Liver (tissue), 9 donors: ENCODE data around the gene BTBD6. TPM values are rescaled to one million over a fixed set of nuclear protein-coding genes. Genes with fewer than 3 reads are reported as not detected.

Experiments used
- DNase-seq: peaks from one replicate; pipeline ENCODE4 v3.0.0-alpha.2; 2017; ENCODE audit warnings: low spot score
- H3K27ac ChIP-seq, 2 donors: one replicate each; pipeline ENCODE4 v1.7.0; 2013; ENCODE audit warnings: inconsistent platforms in 2 of 2, low read length in 2 of 2, control low read depth in 1 of 2, low read depth in 1 of 2, mild to moderate bottlenecking in 1 of 2
- H3K27me3 ChIP-seq, 4 donors: one replicate each; pipeline versions ENCODE4 v1.6.1 to v1.7.0; 2013; ENCODE audit warnings: low read length in 3 of 4, inconsistent platforms in 1 of 4, mild to moderate bottlenecking in 1 of 4, moderate library complexity in 1 of 4; ENCODE audit not compliant: control insufficient read depth in 4 of 4, insufficient read depth in 4 of 4
- H3K36me3 ChIP-seq, 4 donors: one replicate each; pipeline versions ENCODE4 v1.6.1 to v1.7.0; 2013; ENCODE audit warnings: low read length in 3 of 4, mild to moderate bottlenecking in 3 of 4, low read depth in 1 of 4, moderate library complexity in 1 of 4; ENCODE audit not compliant: control insufficient read depth in 4 of 4, insufficient read depth in 3 of 4
- H3K4me1 ChIP-seq, 4 donors: one replicate each; pipeline versions ENCODE4 v1.6.1 to v1.7.0; 2013; ENCODE audit warnings: low read length in 3 of 4, mild to moderate bottlenecking in 3 of 4, moderate library complexity in 1 of 4; ENCODE audit not compliant: control insufficient read depth in 4 of 4, insufficient read depth in 4 of 4
- H3K4me3 ChIP-seq, 3 donors: one replicate each; pipeline versions ENCODE4 v1.6.1 to v1.7.0; 2013; ENCODE audit warnings: low read length in 3 of 3, control low read depth in 1 of 3, low read depth in 1 of 3, mild to moderate bottlenecking in 1 of 3
- H3K9ac ChIP-seq, 2 donors: one replicate each; pipeline ENCODE4 v1.7.0; 2013; ENCODE audit warnings: low read length in 2 of 2, mild to moderate bottlenecking in 2 of 2, moderate library complexity in 2 of 2, control low read depth in 1 of 2, low read depth in 1 of 2
- H3K9me3 ChIP-seq, 4 donors: one replicate each; pipeline versions ENCODE4 v1.6.1 to v1.7.0; 2013; ENCODE audit warnings: low read length in 3 of 4; ENCODE audit not compliant: control insufficient read depth in 4 of 4
- ATF3 ChIP-seq: IDR thresholded peaks from 2 replicates; pipeline ENCODE4 v1.6.1; 2016; ENCODE audit warnings: antibody characterized with exemption
- EGR1 ChIP-seq, 2 donors: IDR thresholded peaks; 2 replicates each; pipeline ENCODE4 v1.6.1; 2016 to 2018; ENCODE audit warnings: antibody characterized with exemption in 2 of 2, low read depth in 2 of 2
- FOXA1 ChIP-seq: IDR thresholded peaks from 2 replicates; pipeline ENCODE4 v1.6.1; 2016; ENCODE audit warnings: antibody characterized with exemption
- FOXA2 ChIP-seq: IDR thresholded peaks from 2 replicates; pipeline ENCODE4 v1.6.1; 2016; ENCODE audit warnings: antibody characterized with exemption
- GABPA ChIP-seq, 2 donors: IDR thresholded peaks in 1 of 2; conservative IDR thresholded peaks in 1 of 2; 2 replicates each; pipeline ENCODE4 v1.6.1; 2016; ENCODE audit warnings: antibody characterized with exemption in 2 of 2, mild to moderate bottlenecking in 1 of 2, moderate library complexity in 1 of 2
- HNF4A ChIP-seq, 2 donors: conservative IDR thresholded peaks; 2 replicates each; pipeline ENCODE4 v1.6.1; 2016; ENCODE audit warnings: antibody characterized with exemption in 2 of 2, mild to moderate bottlenecking in 2 of 2
- HNF4G ChIP-seq: IDR thresholded peaks from 2 replicates; pipeline ENCODE4 v1.6.1; 2016; ENCODE audit warnings: antibody characterized with exemption
- JUND ChIP-seq, 2 donors: IDR thresholded peaks; 2 replicates each; pipeline ENCODE4 v1.6.1; 2016; ENCODE audit warnings: antibody characterized with exemption in 2 of 2
- MAX ChIP-seq: IDR thresholded peaks from 2 replicates; pipeline ENCODE4 v1.6.1; 2016; ENCODE audit warnings: antibody characterized with exemption
- NR2F2 ChIP-seq: IDR thresholded peaks from 2 replicates; pipeline ENCODE4 v1.6.1; 2016; ENCODE audit warnings: antibody characterized with exemption
- RAD21 ChIP-seq, 2 donors: IDR thresholded peaks; 2 replicates each; pipeline ENCODE4 v1.6.1; 2016; ENCODE audit warnings: antibody characterized with exemption in 2 of 2, mild to moderate bottlenecking in 2 of 2
- REST ChIP-seq: IDR thresholded peaks from 2 replicates; pipeline ENCODE4 v1.6.1; 2016; ENCODE audit warnings: antibody characterized with exemption, mild to moderate bottlenecking
- ZBTB33 ChIP-seq: IDR thresholded peaks from 2 replicates; pipeline ENCODE4 v1.6.1; 2016; ENCODE audit warnings: antibody characterized with exemption
- WGBS: extraction: QIAGEN DNeasy Blood & Tissue Kit; methylation state at CpG from one replicate; pipeline ENCODE4 v1.1.7; 2013; 5-methylcytosine and 5-hydroxymethylcytosine counted together
- polyA plus RNA-seq, 2 donors: library from polyadenylated mRNA; stranded (reverse) in 1 of 2; unstranded in 1 of 2; fragments of 200-250 nt in 1 of 2; fragments of >200 nt in 1 of 2; fragmentation: Nextera tagmentation in 1 of 2; extraction: Ambion mirVana in 1 of 2; gene quantifications; one replicate each; pipeline versions ENCODE4 v1.2.1 to v1.2.3, GENCODE V29; 2013 to 2015
- total RNA-seq, 2 donors: library from RNA; depleted of rRNA; stranded (reverse); fragments of >200 nt; gene quantifications; one replicate each; pipeline ENCODE4 v1.2.3, GENCODE V29; 2014
- donor health status: healthy.
- donor health status: healthy.
- donor health status: healthy.
- donor health status: healthy.
- donor health status: healthy.

BTBD6 gene
- total and polyA plus RNA-seq, 4 donors, result 5.8 to 18.1 (median 16.7) TPM

GRCh38 chr14:105211086-105211757 lies 37.1 kb upstream of the BTBD6 start:
- Histone ChIP-seq H3K27me3 (no peaks in the 10 kb centered on the region), H3K4me3 (no peak overlapping the region), H3K36me3 (peaks cover 0 to 17% (median 2%) of the 10 kb centered on the region in 4 donors), H3K27ac (no peak overlapping the region), H3K4me1 (peaks cover 0 to 2% (median 0%) of the 10 kb centered on the region in 4 donors), H3K9me3 (no peaks in the 10 kb centered on the region), H3K9ac (no peak overlapping the region)
- WGBS, result 97% methylated on average over 23 of the region's 23 CpGs
- no peak for DNase-seq
- no peak for TF ChIP-seq ATF3
- no peak for TF ChIP-seq NR2F2
- TF ChIP-seq REST, result no peak
- no peak for TF ChIP-seq FOXA2
- TF ChIP-seq RAD21 (IDR thresholded peaks at IDR 0.05), result no peak
- TF ChIP-seq FOXA1, result no peak
- TF ChIP-seq JUND (IDR thresholded peaks at IDR 0.05), result no peak
- no peak for TF ChIP-seq MAX
- TF ChIP-seq HNF4G, result no peak

GRCh38 chr14:105211758-105212089 lies 36.6 kb upstream of the BTBD6 start:
- Histone ChIP-seq H3K36me3 (peaks cover 0 to 20% (median 2%) of the 10 kb centered on the region in 4 donors), H3K9me3 (no peaks in the 10 kb centered on the region), H3K27me3 (no peaks in the 10 kb centered on the region), H3K4me3 (no peak overlapping the region), H3K27ac (no peak overlapping the region), H3K9ac (no peak overlapping the region), H3K4me1 (peaks cover 0 to 2% (median 0%) of the 10 kb centered on the region in 4 donors)
- TF ChIP-seq GABPA (IDR thresholded peaks at IDR 0.05 in 1 of 2, conservative IDR thresholded peaks at IDR 0.05 in 1 of 2) (no peak), HNF4A (conservative IDR thresholded peaks at IDR 0.05) (no peak), ATF3 (no peak), ZBTB33 (no peak), FOXA1 (no peak), EGR1 (IDR thresholded peaks at IDR 0.05; ENCODE audit: low read depth in 2 of 2) (no peak)
- no peak for DNase-seq
- WGBS, result 93% methylated on average over 9 of the region's 9 CpGs
